Measurements from ENCODE around the gene AOC1. TPM values are rescaled to one million over a fixed set of nuclear protein-coding genes. Genes with fewer than 3 reads are reported as not detected.
"Not testable (repeated sequence)": the region's sequence is repeated elsewhere in the genome, so short reads cannot be mapped to it uniquely, and the experiment has no call there.

The AOC1 gene, protein sequence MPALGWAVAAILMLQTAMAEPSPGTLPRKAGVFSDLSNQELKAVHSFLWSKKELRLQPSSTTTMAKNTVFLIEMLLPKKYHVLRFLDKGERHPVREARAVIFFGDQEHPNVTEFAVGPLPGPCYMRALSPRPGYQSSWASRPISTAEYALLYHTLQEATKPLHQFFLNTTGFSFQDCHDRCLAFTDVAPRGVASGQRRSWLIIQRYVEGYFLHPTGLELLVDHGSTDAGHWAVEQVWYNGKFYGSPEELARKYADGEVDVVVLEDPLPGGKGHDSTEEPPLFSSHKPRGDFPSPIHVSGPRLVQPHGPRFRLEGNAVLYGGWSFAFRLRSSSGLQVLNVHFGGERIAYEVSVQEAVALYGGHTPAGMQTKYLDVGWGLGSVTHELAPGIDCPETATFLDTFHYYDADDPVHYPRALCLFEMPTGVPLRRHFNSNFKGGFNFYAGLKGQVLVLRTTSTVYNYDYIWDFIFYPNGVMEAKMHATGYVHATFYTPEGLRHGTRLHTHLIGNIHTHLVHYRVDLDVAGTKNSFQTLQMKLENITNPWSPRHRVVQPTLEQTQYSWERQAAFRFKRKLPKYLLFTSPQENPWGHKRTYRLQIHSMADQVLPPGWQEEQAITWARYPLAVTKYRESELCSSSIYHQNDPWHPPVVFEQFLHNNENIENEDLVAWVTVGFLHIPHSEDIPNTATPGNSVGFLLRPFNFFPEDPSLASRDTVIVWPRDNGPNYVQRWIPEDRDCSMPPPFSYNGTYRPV
- polyA plus RNA-seq: 1 to 10 TPM in 1 of 2 donors, under 1 TPM in 1; 0.75 to 1.6 TPM

DNA sequence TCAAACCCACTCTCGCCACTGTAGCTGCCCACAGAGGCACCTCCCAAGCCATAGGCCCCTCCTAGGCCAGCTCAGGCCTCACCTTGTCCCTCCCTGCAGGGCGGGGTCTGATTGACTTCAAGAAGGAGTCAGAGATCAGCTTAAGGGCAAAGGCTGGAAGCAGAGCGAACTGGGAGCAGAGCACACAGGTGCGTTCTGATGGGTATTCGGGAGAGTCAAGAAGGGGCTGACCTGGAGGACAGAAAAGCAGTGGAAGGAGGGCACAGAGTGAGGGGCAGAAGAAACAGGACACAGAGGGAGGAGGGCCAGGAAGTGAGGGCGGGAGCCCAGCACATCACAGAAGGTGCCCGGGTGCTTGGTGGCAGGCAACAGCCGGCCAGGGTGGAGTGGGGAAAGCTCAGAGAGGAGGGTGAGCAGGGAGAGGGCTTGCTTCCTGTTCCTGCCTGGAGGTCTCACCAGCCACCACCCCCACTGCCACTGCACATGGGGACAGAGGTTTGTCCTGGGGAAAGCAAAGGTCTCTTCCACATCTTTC, at the start of gene AOC1:
Gene AOC1, plus strand, starts transcription at position 147 of the 535 bp plus-strand sequence. CDS start 3,954 bp downstream, outside the sequence.
- 44% methylated on average over 8 of the region's 8 CpGs for WGBS, 2 donors
- Histone ChIP-seq H3K9me3 (ENCODE audit: control insufficient read depth in 2 of 2, insufficient read depth in 1 of 2, low read depth in 1 of 2, low read length in 1 of 2) (no peaks in the 10 kb centered on the region), H3K27ac (ENCODE audit: low read depth in 2 of 2, low read length in 1 of 2) (no peak within 1 kb of the TSS), H3K36me3 (ENCODE audit: control insufficient read depth in 2 of 2, insufficient read depth in 2 of 2, low read length in 1 of 2) (no peaks in the 10 kb centered on the region), H3K4me1 (ENCODE audit: control insufficient read depth in 2 of 2, insufficient read depth in 2 of 2, low read length in 1 of 2) (no peaks in the 10 kb centered on the region), H3K27me3 (ENCODE audit: control insufficient read depth in 1 of 2, insufficient read depth in 2 of 2, low read length in 2 of 2) (no peaks in the 10 kb centered on the region), H3K4me3 (ENCODE audit: low read depth in 1 of 2, low read length in 2 of 2) (no peak within 1 kb of the TSS)

DNA sequence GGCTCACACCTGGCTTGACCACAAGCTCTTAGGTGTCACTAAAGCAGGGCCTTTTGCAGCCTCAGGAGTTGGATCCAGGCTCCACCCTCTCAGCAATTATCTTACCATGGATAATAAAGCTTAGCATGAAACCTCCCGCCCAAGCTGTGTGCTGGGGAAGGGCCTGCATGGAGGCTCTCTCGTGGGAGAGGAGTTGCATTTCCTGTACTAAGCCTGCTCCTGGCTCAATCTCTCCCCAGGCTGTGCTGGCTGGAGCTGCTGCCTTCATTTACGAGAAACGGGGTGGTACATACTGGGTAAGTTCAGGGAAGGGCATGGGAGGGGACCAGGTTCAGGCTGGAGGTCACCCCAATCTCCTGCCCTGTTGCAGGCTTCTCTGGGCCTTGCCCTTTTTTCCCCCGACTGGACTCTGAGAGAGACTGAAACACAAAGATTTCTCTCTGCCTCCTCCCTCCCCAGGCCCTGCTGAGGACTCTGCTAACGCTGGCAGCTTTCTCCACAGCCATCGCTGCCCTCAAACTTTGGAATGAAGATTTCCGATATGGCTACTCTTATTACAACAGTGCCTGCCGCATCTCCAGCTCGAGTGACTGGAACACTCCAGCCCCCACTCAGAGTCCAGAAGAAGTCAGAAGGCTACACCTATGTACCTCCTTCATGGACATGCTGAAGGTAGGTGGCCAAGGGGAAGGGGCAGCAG, 49.0 kb upstream of the AOC1 start:
- H3K4me3 ChIP-seq (ENCODE audit: low read depth in 1 of 2, low read length in 2 of 2): no peak overlapping the region
- H3K27me3 ChIP-seq (ENCODE audit: control insufficient read depth in 1 of 2, insufficient read depth in 2 of 2, low read length in 2 of 2): peaks cover 0 to 8% of the 10 kb centered on the region in 2 donors
- H3K9me3 ChIP-seq (ENCODE audit: control insufficient read depth in 2 of 2, insufficient read depth in 1 of 2, low read depth in 1 of 2, low read length in 1 of 2): peaks cover 3 to 8% of the 10 kb centered on the region in 2 donors
- H3K27ac ChIP-seq (ENCODE audit: low read depth in 2 of 2, low read length in 1 of 2): no peak overlapping the region
- 73 to 75% methylated on average over 10 of the region's 10 CpGs for WGBS, 2 donors
- no peaks in the 10 kb centered on the region for H3K4me1 ChIP-seq (ENCODE audit: control insufficient read depth in 2 of 2, insufficient read depth in 2 of 2, low read length in 1 of 2)
- no peaks in the 10 kb centered on the region for H3K36me3 ChIP-seq (ENCODE audit: control insufficient read depth in 2 of 2, insufficient read depth in 2 of 2, low read length in 1 of 2)

DNA sequence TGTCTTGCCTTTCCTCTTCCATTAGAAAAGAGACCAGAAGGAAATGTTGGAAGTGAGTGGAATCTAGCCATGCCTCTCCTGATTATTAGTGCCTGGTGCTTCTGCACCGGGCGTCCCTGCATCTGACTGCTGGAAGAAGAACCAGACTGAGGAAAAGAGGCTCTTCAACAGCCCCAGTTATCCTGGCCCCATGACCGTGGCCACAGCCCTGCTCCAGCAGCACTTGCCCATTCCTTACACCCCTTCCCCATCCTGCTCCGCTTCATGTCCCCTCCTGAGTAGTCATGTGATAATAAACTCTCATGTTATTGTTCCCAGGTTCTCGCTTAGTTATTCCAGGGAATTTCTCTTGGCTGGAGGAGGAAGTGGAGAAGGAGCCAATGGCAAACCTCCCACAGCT, 47.5 kb upstream of the AOC1 start:
- H3K4me3 ChIP-seq (ENCODE audit: low read depth in 1 of 2, low read length in 2 of 2): no peak overlapping the region
- no peak overlapping the region for H3K27ac ChIP-seq (ENCODE audit: low read depth in 2 of 2, low read length in 1 of 2)
- peaks cover 0 to 5% of the 10 kb centered on the region in 2 donors for H3K27me3 ChIP-seq (ENCODE audit: control insufficient read depth in 1 of 2, insufficient read depth in 2 of 2, low read length in 2 of 2)
- 87 to 95% methylated on average over 5 of the region's 5 CpGs for WGBS, 2 donors
- no peaks in the 10 kb centered on the region for H3K4me1 ChIP-seq (ENCODE audit: control insufficient read depth in 2 of 2, insufficient read depth in 2 of 2, low read length in 1 of 2)
- H3K36me3 ChIP-seq (ENCODE audit: control insufficient read depth in 2 of 2, insufficient read depth in 2 of 2, low read length in 1 of 2): no peaks in the 10 kb centered on the region
- peaks cover 3 to 8% of the 10 kb centered on the region in 2 donors for H3K9me3 ChIP-seq (ENCODE audit: control insufficient read depth in 2 of 2, insufficient read depth in 1 of 2, low read depth in 1 of 2, low read length in 1 of 2)

DNA sequence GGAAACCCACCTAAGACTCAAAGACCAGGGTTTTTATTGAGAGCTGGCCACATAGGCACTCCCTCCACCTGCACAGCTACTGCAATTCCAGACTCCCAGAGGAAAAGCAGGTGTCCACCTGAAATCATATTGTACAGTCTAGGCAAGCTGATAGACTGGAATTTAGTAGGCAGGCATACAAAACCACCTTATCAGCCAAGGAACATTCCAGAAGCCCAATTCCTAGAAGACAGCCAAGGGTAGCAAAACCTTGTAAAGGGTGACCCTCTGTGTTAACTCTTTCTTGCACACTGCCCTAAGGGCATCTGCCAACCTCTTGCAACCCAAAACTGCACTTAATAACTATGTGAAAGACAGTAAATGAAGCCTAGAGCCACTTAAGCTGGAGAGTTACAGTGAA, 46.5 kb upstream of the AOC1 start:
- H3K27me3 ChIP-seq (ENCODE audit: control insufficient read depth in 1 of 2, insufficient read depth in 2 of 2, low read length in 2 of 2): no peaks in the 10 kb centered on the region
- H3K36me3 ChIP-seq (ENCODE audit: control insufficient read depth in 2 of 2, insufficient read depth in 2 of 2, low read length in 1 of 2): no peaks in the 10 kb centered on the region
- no peak overlapping the region for H3K4me3 ChIP-seq (ENCODE audit: low read depth in 1 of 2, low read length in 2 of 2)
- no peak overlapping the region for H3K27ac ChIP-seq (ENCODE audit: low read depth in 2 of 2, low read length in 1 of 2)
- no peaks in the 10 kb centered on the region for H3K4me1 ChIP-seq (ENCODE audit: control insufficient read depth in 2 of 2, insufficient read depth in 2 of 2, low read length in 1 of 2)
- H3K9me3 ChIP-seq (ENCODE audit: control insufficient read depth in 2 of 2, insufficient read depth in 1 of 2, low read depth in 1 of 2, low read length in 1 of 2): peaks cover 3 to 8% of the 10 kb centered on the region in 2 donors

DNA sequence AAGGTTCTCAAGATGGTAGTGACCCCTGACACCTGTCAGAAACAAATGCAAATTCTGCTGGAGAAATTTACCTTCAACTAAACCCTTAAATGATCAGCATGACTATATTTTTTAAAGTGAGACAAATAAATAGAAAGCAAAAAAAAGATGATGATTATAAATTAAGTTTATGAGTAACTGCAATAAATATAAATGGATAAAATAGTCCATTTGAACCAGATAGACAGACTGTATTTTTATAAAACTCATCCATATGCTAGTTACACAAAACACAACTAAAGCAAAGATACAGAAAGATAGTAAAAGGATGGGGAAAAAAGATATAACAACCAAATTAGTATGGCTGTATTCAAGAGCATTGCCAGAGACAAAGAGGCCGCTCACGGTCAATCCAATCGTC, 45.9 kb upstream of the AOC1 start:
- H3K36me3 ChIP-seq (ENCODE audit: control insufficient read depth in 2 of 2, insufficient read depth in 2 of 2, low read length in 1 of 2): no peaks in the 10 kb centered on the region
- H3K9me3 ChIP-seq (ENCODE audit: control insufficient read depth in 2 of 2, insufficient read depth in 1 of 2, low read depth in 1 of 2, low read length in 1 of 2): peaks cover 3 to 8% of the 10 kb centered on the region in 2 donors
- 96 to 100% methylated on average over 3 of the region's 3 CpGs for WGBS, 2 donors
- no peak overlapping the region for H3K27ac ChIP-seq (ENCODE audit: low read depth in 2 of 2, low read length in 1 of 2)
- no peak overlapping the region for H3K4me3 ChIP-seq (ENCODE audit: low read depth in 1 of 2, low read length in 2 of 2)
- no peaks in the 10 kb centered on the region for H3K27me3 ChIP-seq (ENCODE audit: control insufficient read depth in 1 of 2, insufficient read depth in 2 of 2, low read length in 2 of 2)
- no peaks in the 10 kb centered on the region for H3K4me1 ChIP-seq (ENCODE audit: control insufficient read depth in 2 of 2, insufficient read depth in 2 of 2, low read length in 1 of 2)

DNA sequence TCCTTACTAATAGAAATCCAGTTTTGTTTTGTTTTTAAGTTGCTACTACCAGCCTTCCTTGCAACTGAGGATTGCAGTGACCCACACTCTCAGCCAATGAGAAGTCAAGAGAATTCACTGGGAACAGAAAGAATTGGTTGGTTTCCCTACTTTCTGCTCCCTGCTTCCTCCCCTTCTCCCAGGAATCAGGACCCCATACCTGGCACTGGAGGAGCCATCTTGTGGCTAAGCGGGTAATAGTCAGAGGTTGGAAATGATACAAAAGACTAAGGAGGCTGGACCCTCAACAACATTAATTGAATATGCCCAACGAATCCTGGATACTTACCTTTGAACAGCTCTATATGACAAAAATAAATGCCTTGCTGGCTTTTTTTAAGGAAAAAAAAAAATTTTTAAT, 45.5 kb upstream of the AOC1 start:
- no peaks in the 10 kb centered on the region for H3K4me1 ChIP-seq (ENCODE audit: control insufficient read depth in 2 of 2, insufficient read depth in 2 of 2, low read length in 1 of 2)
- H3K36me3 ChIP-seq (ENCODE audit: control insufficient read depth in 2 of 2, insufficient read depth in 2 of 2, low read length in 1 of 2): no peaks in the 10 kb centered on the region
- 86 to 89% methylated on average over 2 of the region's 2 CpGs for WGBS, 2 donors
- H3K9me3 ChIP-seq (ENCODE audit: control insufficient read depth in 2 of 2, insufficient read depth in 1 of 2, low read depth in 1 of 2, low read length in 1 of 2): peaks cover 3 to 8% of the 10 kb centered on the region in 2 donors
- no peak overlapping the region for H3K4me3 ChIP-seq (ENCODE audit: low read depth in 1 of 2, low read length in 2 of 2)
- no peak overlapping the region for H3K27ac ChIP-seq (ENCODE audit: low read depth in 2 of 2, low read length in 1 of 2)
- no peaks in the 10 kb centered on the region for H3K27me3 ChIP-seq (ENCODE audit: control insufficient read depth in 1 of 2, insufficient read depth in 2 of 2, low read length in 2 of 2)

DNA sequence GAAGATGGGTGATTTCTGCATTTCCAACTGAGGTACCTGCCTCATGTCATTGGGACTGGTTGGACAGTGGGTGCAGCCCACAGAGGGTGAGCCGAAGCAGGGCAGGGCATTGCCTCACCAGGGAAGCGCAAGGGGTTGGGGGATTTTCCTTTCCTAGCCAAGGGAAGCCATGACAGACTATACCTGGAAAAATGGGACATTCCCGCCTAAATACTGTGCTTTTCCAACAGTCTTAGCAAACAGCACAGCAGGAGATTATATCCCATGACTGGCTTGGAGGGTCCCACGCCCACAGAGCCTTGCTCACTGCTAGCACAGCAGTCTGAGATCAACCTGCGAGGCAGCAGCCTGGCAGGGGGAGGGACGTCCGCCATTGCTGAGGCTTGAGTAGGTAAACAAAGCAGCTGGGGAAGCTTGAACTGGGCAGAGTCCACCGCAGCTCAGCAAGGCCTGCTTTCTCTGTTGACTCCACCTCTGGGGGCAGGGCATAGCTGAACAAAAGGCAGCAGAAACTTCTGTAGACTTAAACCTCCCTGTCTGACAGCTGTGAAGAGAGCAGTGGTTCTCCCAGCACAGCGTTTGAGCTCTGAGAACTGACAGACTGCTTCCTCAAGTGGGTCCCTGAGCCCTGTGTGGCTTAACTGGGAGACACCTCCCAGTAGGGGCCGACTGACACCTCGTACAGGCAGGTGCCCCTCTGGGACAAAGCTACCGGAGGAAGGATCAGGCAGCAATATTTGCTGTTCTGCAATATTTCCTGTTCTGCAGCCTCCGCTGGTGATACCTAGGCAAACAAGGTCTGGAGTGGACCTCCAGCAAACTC, 44.5 kb upstream of the AOC1 start:
- whole genome bisulfite sequencing, 2 donors: 52 to 53% methylated on average over 13 of the region's 13 CpGs

DNA sequence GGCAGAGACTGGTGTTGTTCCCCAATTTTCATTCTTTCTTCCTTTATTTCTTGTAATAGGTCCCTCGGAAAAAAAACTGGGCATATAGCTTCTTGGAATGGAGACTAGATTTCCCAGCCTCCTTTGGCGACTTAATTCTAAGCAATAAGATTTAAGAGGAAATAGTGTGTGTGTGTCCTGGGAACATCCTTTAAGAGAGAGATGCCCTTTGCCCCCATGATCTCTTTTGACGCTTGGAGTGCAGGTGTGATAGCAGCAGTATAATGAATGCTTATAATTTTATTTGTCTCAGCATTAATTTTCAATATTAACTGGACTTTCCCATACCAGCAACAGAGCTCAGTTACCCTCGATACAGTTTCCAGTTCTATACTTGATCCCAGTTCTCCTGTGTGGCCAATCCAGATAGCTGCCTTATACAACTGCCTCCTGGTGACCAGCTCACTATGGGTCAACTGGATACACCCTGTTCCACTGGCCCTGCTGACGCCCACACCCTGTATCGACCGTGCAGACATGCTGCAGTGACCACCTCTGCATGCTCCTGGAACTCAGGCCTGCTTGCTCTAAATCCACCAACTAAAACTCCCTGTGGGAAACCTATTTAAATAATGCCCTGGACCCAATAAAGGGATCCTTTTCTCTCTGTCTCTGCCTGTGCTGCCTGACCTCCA, 37.9 kb upstream of the AOC1 start:
- 70 to 74% methylated on average over 7 of the region's 7 CpGs for WGBS, 2 donors
- Histone ChIP-seq H3K36me3 (ENCODE audit: control insufficient read depth in 2 of 2, insufficient read depth in 2 of 2, low read length in 1 of 2) (no peaks in the 10 kb centered on the region), H3K4me1 (ENCODE audit: control insufficient read depth in 2 of 2, insufficient read depth in 2 of 2, low read length in 1 of 2) (no peaks in the 10 kb centered on the region), H3K27me3 (ENCODE audit: control insufficient read depth in 1 of 2, insufficient read depth in 2 of 2, low read length in 2 of 2) (no peaks in the 10 kb centered on the region), H3K4me3 (ENCODE audit: low read depth in 1 of 2, low read length in 2 of 2) (no peak overlapping the region), H3K9me3 (ENCODE audit: control insufficient read depth in 2 of 2, insufficient read depth in 1 of 2, low read depth in 1 of 2, low read length in 1 of 2) (peaks cover 0 to 3% of the 10 kb centered on the region in 2 donors), H3K27ac (ENCODE audit: low read depth in 2 of 2, low read length in 1 of 2) (no peak overlapping the region)

More for the DNA sequence above, 44.5 kb upstream of the AOC1 start:
- not testable (repeated sequence) for H3K36me3 ChIP-seq (ENCODE audit: control insufficient read depth in 2 of 2, insufficient read depth in 2 of 2, low read length in 1 of 2); H3K4me1 ChIP-seq (ENCODE audit: control insufficient read depth in 2 of 2, insufficient read depth in 2 of 2, low read length in 1 of 2); H3K27me3 ChIP-seq (ENCODE audit: control insufficient read depth in 1 of 2, insufficient read depth in 2 of 2, low read length in 2 of 2); H3K9me3 ChIP-seq (ENCODE audit: control insufficient read depth in 2 of 2, insufficient read depth in 1 of 2, low read depth in 1 of 2, low read length in 1 of 2); H3K4me3 ChIP-seq (ENCODE audit: low read depth in 1 of 2, low read length in 2 of 2); H3K27ac ChIP-seq (ENCODE audit: low read depth in 2 of 2, low read length in 1 of 2)

Data from esophagus (tissue), 2 donors.